GM12878 (cell line): ENCODE data around the gene LRRC26.

Experiments used
- BACH1 ChIP-seq: fragments of 450-650 bp; IDR thresholded peaks from 2 replicates; pipeline ENCODE4 v1.6.1; 2017; ENCODE audit warnings: mild to moderate bottlenecking, borderline replicate concordance
- CHD4 ChIP-seq: fragments of 200-600 bp; sonication (generic); IDR thresholded peaks from 2 replicates; pipeline ENCODE4 v1.6.1; 2016; ENCODE audit warnings: mild to moderate bottlenecking
- CTCF ChIP-seq, 3 experiments: IDR thresholded peaks in 2 of 3; conservative IDR thresholded peaks in 1 of 3; 2 replicates each; pipeline ENCODE4 v1.5.1; 2011; ENCODE audit warnings: low read depth in 3 of 3, low read length in 3 of 3, mild to moderate bottlenecking in 3 of 3, control low read depth in 2 of 3, moderate library complexity in 2 of 3, inconsistent platforms in 1 of 3, mixed read lengths in 1 of 3; ENCODE audit not compliant: control insufficient read depth in 2 of 3, insufficient read depth in 1 of 3; ENCODE audit errors: extremely low read depth in 1 of 3
- EP300 ChIP-seq, 2 experiments: fragments of 150-350 bp in 1 of 2; IDR thresholded peaks; 2 replicates each; pipeline ENCODE4 v1.6.1; 2011 to 2012; ENCODE audit warnings: low read depth in 2 of 2, low read length in 2 of 2, borderline replicate concordance in 1 of 2, improper control_type of control experiment in 1 of 2, inconsistent platforms in 1 of 2; ENCODE audit not compliant: control insufficient read depth in 1 of 2
- PAX5 ChIP-seq: IDR thresholded peaks from 2 replicates; pipeline ENCODE4 v1.6.1; 2011; ENCODE audit warnings: low read depth, low read length, borderline replicate concordance
- POLR2AphosphoS5 ChIP-seq: IDR thresholded peaks from 2 replicates; pipeline ENCODE4 v1.6.1; 2011; ENCODE audit warnings: mild to moderate bottlenecking, low read length, inconsistent platforms
- YBX1 ChIP-seq: fragments of 450-650 bp; IDR thresholded peaks from 2 replicates; pipeline ENCODE4 v1.6.1; 2016; ENCODE audit warnings: antibody characterized with exemption

- TF ChIP-seq EP300 (IDR thresholded peaks at IDR 0.05; ENCODE audit: borderline replicate concordance in 1 of 2, control insufficient read depth in 1 of 2, low read depth in 2 of 2, low read length in 2 of 2) (no peak), POLR2AphosphoS5 (no peak), PAX5 (no peak), CTCF (IDR thresholded peaks at IDR 0.05 in 2 of 3, conservative IDR thresholded peaks at IDR 0.05 in 1 of 3; ENCODE audit: control insufficient read depth in 2 of 3, extremely low read depth in 1 of 3, insufficient read depth in 1 of 3, low read depth in 3 of 3, low read length in 3 of 3) (no peak), YBX1 (no peak), BACH1 (no peak), CHD4 (no peak)
Observed at GRCh38 chr9:137181680-137182079, 11.8 kb upstream of the LRRC26 start.
